ENCODE data around the gene A4GALT.

DNA sequence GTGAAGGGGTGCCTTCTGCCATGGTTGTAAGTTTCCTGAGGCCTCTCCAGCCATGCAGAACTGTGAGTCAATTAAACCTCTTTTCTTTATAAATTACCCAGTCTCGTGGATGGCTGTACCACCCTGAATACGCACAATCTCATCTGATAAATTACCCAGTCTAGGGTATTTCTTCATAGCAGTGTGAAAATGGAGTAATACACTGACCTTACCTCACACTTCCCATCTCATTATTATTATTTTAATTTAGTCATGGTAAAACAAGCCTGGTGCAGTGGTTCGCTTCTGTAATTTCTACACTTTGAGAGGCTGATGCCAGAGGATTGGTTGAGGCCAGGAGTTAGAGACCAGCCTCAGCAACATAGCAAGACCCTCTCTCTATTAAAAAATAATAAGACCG lies 41.0 kb downstream of the A4GALT start:
- no peak for TF ChIP-seq CTCF (IDR thresholded peaks at IDR 0.05)
- TF ChIP-seq POLR2A (IDR thresholded peaks at IDR 0.05), result no peak
